OCI-M1 (cell line): ENCODE measurements around the gene KIAA1191.
"Not testable (repeated sequence)": the region's sequence is repeated elsewhere in the genome, so short reads cannot be mapped to it uniquely, and the experiment has no call there.

ENCODE experiments used
- DNase-seq: peaks from one replicate; lab custom pipeline; 2025; lab: John Stamatoyannopoulos, UW

KIAA1191 gene, protein sequence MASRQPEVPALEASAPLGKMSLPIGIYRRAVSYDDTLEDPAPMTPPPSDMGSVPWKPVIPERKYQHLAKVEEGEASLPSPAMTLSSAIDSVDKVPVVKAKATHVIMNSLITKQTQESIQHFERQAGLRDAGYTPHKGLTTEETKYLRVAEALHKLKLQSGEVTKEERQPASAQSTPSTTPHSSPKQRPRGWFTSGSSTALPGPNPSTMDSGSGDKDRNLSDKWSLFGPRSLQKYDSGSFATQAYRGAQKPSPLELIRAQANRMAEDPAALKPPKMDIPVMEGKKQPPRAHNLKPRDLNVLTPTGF

DNA sequence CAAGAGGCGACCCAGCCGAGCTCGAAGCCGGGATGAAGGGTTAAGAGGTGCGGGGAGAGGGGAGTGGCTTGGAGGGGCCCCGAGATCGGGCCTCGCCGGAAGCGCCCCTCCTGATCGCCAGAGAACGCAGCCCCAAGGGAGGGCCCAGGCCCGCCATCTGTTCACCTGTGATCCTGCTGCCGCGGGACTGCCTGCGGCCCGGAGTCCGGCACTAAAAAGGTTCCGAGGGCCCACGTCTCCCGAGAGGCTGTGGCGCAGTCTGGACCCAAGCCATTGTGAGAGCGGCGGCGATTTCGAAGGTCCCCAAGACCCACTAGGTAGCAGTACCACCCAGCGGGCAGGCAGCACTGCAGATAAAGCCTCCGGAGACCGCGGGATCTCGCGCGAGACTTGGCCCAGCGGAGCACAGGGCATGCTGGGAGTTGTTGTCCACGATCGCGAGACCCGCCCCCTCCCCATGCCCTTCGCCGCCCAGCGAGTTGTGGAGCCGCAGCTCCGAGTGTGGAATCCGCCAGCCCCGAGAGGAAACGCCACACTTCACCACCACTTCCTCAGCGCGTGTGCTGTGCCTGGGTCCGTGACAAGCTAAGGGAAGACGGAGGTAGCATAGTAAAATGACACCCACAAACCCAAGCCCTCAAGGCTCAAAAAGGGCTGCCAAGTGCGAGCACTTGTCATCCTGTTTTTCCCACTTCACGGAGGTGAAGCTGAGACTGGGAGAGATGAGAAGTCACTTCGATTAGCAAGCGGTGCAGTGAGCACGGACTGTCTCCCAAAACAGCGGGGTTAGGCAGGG is at the start of gene KIAA1191:
KIAA1191 (minus strand) TSS at position 328 of the 796 bp plus-strand sequence. CDS start 2,256 bp downstream, outside the sequence.
- DNase-seq, result peak; percentile 94

DNA sequence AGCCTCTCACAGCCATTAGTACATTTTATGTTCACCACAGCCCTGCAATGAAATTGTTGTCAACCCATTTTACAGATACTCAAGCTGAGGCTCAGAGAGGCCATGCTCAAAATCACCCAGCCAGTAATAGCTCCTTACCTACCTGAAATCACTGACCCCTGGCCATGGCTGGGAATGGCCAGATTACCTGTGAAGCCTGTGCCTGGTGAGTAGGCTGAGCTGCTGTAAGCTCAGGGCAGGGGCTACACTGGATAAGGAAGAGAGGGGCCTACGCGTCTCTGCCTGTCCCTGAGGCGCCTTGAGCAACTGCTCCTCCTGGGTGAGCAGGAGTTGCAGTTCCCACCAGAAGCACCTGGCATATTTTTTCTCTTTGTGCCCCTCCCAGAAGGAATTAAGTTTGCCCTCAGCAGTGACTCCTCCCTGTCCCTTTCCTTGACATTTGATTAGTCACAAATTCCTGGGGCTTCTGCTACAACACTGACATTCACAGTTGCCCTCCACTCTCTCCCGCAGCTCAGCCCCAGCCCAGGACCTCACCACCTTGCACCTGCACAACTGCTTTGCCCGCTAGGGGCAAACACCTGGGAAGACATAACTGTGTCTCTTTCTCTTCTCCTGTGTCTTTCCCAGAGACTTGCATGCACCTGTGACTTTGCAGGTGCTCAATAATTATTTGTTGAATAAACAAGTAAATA is 49.1 kb upstream of the KIAA1191 start:
- no peak for DNase-seq

DNA sequence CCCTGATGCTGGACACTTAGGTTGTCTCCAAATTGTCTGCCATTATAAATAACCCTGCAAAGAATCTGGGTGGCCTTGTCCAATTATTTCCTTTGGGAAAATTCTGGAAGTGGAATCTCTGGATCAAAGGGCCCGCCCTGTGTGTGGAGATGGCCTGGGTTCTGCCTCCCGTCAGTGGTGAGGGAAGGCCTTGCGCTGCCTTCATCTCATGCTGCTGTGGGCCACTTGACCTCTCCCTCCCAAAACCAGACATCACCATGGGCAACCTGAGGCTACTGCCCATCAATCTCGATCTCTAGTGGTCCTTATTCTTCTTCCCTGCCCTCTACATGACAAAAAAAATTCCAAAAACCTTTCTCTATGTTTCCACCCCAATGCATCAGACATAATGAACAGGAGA is 48.2 kb upstream of the KIAA1191 start:
- no peak for DNase-seq

DNA sequence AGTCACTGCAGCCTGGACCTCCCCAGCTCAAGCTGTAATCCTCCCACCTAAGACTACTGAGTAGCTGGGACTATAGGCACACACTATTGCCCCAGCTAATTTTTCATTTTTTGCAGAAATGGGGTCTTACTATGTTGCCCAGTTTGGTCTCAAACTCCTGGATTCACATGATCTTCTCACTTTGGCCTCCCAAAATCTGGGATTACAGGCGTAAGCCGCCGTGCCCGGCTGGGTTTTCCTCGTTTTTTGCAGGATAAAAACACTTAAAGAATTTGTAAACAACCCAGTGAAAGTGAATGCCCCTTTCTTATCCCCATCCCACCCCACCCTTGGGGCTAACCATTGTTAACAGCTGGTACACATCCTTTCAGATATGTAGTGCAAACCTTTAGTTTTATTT is 47.0 kb upstream of the KIAA1191 start:
- no peak for DNase-seq

DNA sequence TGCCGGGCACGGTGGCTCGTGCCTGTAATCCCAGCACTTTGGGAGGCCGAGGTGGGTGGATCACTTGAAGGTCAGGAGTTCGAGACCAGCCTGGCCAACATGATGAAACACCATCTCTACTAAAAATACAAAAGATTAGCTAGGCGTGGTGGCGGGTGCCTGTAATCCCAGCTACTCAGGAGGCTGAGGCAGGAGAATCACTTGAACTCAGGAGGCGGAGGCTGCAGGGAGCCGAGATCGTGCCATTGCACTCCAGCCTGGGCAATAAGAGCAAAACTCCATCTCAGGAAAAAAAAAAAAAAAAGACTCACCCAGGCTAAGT is 46.6 kb upstream of the KIAA1191 start:
- DNase-seq, result not testable (repeated sequence)

DNA sequence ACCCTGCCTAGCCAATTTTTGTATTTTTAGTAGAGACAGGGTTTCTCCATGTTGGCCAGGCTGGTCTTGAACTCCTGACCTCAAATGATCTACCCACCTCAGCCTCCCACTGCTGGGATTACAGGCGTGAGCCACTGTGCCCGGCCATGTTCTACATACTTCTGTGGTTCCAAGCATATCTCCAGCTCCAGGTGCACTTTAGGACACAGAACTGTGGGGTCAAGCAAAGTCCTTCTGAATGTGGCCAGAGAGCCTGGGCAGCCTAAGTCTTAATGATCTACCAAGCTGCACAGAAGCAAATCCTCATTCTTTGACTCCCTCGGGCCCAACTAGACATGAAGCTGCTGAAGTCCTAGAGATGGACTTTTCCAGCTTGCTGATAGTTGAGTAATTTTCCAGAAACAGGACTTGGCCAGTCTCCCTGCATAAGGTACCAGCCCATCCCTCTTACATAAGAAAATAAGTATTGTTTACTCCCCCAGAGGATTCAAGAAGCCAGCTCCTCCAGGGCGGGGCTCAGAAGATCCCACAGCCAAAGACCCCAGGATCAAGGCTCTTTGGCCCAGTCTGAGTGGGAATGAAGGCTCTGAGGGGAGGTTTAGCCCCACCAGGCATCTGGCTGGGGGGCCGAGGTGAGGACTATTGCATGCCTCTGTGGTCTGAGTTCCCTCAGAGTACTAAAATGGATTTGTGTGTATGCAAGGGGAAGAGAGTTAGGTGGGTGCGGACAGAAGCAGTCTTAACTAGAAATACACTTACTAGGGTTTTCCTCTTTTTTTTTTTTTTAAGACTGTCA is 46.1 kb upstream of the KIAA1191 start:
- DNase-seq, result no peak

DNA sequence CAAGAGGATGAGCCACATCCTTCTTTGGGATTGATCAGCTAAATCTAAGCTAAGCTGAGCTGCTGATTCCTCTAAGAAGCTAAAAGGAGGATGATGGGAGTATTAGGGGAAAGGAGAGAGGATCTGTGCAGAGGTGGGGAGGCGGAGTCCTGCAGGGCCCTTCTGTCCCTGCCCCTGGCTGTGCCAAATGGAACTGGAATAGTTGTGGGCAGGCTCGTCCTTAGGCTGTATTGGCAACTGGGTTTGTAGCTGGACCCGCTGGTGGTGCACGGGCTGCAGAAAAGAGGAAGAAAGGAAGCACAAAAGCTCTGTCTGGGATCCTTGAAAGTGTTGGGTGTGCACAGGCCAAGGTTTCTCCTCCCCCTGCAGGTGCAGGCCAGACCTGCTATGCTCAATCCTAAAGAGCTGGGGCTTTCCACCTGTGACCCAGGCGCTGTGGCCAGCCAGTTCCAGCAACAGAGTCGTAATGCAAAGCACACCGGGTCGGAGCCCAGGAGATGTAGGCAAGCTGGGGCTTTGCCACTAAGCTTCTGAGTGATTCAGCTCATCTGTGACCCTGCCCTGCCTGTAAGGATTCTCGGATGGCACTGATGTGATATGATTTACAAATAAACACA is 45.0 kb upstream of the KIAA1191 start:
- no peak for DNase-seq

DNA sequence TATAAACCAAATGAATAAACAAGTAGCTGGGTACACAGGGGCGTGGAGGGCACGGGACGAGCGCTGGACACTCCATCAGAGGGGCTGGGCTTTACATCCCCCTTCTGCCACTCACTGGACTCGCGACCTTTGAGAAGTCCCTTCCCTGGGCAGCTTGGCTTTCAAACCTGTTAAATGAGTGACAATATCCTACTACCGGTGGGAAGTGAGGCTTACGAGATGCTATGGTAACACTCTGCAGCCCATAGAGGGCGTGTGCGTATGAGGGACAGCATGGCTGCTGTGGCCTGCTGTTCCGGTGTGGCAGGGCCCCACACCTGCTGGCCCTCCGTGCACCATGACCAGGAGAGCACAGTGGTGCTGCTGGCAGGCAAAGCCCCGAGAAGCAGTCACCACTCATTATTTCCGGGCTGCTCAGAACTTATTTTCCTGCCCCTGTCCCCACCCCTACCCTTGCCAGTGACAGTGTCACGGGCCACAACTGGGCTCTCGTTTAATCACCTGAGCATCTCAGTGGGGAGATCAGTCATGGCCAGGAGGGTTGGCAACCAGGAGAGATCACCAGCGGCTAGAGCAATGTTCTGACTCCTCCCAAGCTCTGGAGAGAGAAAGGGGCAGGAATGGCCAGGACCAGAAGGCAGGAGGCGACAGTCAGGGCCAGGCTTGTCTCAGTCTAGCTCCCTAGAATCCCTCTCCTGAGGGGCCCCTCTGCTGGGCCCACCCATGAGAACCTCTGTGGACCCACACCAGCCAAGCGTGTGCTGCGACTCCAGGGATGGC is 44.3 kb upstream of the KIAA1191 start:
- no peak for DNase-seq

DNA sequence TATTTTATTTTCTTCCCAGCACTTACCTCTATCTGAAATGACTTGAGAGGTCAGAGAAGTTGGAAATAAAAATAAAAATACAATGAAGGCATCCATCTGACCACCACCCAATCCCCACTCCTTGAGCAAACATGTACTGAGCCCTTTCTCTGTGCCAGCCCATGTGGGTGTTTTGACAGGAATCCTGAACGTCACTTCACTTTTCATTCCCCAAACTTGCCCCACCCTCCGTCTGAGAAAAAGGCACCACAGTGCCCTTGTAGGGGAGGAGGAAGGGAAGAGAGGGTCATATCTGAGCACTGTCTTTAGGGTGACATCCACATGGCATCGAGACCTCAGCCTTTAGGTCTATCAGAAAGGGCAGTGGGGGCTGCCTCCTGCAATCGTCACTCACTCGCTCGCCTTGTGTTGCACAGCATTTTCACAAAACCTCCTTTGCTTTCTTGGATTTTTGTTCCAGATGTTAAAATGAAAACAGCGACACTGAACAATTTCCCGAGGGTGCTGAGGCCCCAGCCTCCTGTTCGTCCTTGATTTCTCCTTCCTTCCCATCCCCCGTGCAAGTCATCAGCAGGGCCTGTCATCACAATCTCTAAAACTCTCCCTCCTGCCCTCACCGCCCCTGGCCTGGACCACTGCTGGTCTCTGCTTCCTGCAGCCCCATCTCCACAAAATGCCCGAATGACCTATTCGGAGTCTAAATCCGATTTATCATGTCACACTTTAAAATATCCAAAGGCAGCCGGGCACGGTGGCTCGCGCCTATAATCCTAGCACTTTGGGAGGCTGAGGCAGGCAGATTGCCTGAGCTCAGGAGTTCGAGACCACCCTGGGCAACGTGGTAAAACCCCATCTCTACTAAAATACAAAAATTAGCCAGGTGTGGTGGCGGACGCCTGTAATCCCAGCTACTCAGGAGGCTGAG is 40.0 kb upstream of the KIAA1191 start:
- no peak for DNase-seq

DNA sequence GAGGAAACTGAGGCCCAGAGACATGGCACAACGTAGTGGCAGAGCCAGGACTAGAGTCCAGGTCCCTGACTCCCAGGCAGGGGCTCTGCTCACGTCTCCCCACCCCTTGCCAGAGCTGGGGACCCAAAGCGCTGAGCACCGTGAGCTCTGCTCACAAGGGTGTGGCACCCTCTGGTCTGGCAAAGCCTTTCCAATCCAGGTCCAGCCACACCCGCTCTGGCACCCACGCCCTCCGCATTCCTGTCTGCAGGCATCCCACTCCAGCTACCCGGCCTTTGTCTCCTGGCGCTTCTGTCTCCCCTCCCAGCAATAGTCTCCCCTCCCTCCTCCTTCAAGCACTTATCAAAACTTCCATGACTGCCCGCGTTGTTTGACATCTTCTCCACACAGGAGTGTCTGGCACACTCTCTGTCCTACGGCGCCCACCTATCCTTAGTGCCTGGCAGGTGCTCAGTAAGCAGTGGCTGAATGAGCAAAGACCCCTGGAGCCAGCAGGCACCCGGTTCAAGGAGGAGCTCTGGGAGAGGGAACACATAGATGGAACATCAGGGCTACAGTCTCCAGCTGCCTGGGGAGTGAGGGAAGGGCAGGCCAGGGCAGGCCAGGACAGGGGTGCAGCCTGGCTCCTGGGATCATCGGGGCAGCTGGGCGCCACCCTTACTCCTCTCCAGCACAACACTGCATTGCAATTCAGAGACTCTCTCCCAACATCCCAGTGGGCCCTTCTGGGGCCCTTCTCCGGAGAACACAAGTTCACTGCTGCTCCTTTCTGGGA is 39.0 kb upstream of the KIAA1191 start:
- DNase-seq, result no peak

DNA sequence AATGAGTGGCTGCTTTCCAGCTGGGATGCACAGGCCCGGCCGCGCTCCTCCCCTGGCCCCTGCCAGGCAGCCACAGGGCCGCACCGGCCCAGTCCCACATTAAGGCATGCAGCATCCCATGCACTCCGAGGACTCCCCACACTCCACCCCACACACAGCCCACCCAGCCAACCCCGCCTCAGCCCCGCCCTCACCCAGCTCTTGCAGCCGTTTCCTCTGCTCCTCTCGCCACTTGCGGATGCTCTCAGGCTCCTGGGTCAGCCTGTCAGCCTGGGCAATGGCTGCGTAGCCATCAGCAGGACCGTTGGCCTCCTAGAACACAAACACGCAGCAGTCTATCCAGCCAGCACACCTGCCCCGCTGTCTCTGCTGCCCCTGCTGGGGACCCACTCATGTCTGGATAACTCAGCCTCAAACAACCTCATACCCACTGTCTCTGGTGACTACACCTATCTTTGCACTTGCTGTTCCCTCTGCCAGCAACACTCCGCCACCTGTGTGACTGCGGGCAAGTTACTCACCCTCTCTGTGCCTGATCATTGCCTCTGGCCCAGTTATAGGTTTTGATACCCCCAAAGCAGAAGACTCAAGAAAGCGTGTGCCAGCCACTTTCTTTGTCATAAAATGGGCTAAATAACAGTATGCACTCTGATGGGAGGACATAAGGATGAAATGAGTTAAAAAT is 36.3 kb upstream of the KIAA1191 start:
- no peak for DNase-seq

DNA sequence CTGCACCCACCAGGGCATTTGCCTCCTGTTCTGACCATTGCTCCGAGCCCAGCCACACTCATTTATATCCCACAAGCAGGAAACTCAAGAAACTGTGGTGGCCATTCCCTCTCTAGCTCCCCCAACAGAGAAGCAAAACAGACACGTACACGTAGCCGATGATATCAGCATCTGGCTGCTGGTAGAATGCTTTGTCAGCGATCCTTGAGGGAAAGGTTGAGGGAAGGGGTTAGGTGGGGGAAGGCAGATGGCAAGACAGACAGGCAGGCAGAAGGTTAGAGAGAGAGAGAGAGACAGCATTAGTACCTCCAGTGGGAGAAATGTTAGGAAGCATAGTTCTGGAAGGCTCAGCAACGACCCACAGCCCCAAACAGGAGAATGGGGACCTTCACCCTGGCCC is 34.8 kb upstream of the KIAA1191 start:
- DNase-seq, result peak; percentile 31

DNA sequence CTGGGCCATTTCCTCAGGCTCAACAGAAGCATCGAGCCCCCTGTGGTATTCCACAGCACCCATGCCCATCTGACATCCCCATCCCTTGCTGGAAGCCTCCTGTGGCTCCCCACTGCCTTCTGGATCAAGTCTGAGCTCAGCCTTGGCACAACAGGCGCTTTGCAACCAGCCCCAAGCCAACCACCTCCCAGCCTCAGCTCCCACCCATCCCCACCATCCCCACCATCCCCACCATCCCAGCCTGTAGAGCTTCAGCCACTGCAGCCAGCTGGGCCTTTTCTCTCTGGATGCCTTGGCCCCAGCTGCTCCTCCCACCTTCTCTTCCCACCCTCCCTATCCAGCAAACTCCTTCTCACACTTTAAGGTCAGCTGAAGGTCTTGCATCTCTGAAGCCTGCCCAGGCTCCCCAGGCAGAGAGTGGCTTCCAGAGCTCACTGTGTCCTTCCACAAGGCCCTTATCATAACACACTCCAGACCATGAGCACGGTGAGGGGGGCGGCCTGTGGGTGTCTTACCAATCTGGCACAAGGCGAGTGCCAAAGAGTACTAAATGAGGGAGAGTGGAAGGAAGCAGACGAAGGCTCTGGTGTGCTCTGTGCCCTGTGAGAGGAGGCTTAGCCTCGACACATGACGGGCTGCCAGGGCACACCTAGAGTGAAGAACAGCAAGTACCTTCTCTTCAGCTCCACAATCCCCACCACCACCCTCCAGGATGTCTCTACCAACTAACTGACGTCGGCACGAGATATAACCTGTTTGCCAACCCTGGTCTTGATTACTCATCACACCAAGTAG is 33.5 kb upstream of the KIAA1191 start:
- DNase-seq, result no peak

DNA sequence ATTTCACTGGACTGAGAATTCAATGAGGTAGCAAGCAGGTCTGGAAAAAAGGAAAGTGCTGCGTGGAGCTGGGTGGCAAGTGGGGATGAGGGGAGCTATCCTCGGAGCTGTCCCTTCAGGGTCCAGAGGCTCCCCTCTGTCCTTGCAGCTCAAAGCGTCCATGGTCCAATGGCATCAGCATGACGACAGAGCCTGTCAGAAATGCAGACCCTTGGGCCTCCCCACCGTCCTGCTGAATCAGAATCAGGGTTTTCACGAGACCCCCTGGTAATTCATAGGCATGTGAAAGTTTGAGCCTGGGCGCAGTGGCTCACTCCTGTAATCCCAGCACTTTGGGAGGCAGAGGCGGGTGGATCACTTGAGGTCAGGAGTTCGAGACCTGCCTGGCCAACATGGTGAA is 32.5 kb upstream of the KIAA1191 start:
- no peak for DNase-seq

DNA sequence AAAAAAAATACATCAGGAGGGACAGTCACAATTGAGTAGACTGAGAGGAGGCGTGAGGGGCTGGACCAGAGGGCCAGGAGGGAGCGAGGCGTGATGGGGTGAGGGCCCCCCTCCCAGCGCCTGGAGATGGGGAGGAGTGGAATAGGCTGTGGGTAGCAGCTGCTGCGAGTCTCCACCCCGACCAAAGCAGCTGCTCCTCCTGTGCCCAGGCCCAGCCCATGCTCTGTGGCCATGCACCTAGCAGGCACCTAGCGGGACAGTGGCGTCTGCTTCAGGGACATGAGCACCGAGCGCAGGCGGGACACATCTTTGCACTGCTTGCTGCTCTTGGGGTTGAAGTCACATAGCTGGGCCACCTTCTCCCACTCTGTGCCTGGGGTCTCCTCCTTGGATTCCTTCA is 31.0 kb upstream of the KIAA1191 start:
- no peak for DNase-seq

DNA sequence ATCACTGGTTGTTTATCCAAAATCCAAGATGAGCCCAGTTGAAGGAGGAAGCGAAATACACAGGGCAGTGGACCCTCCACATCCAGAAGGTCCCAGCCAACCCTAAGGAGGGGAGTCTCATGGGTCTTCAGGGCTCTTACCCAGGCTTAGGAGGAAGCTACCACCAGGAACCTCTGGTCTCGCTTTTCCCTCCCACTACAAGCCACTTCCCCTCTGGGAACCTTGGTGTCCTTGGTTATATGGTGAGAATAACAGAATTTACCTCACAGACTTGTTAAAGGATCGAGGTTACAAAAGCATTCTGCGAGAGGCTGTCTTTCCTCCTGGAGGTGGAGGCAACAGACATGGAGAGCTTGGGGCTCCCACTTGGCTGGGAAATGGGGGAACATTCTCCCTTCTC is 30.4 kb upstream of the KIAA1191 start:
- DNase-seq, result no peak

DNA sequence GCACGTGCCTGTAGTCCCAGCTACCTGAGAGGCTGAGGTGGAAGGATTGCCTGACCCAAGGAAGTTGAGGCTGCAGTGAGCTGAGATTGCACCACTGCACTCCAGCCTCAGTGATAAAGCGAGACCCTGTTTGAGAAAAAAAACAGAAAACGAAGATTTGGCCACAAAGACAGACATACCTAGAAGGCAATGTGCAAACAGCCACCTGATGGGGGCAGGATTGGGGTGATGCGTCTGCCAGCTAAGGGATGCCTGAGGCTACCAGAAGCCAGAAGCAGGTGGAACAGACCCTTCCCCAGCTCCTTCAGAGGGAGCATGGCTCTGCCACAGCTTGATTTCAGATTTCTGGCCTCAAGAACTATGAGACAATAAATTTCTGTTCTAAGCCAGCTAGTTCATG is 29.9 kb upstream of the KIAA1191 start:
- no peak for DNase-seq
